ENCODE data around the gene TTC23L. TPM values are rescaled to one million over a fixed set of nuclear protein-coding genes. Genes with fewer than 3 reads are reported as not detected.

The TTC23L gene
- total and polyA plus RNA-seq, 2 of the 8 experiments (the other 6 are each of a cell fraction or from before 2014, with no cell fraction given) = 1.1 to 2.4 TPM

GRCh38 chr5:34929720-34930461, 90.9 kb downstream of the TTC23L start (continued):
- TF ChIP-seq POLR2A (IDR thresholded peaks at IDR 0.05; ENCODE audit: control extremely low read depth in 1 of 2, low read depth in 2 of 2, low read length in 2 of 2) (peak in 1 of 2 experiments; percentile 71; a peak in 2 of 3 replicates), CTCF (IDR thresholded peaks at IDR 0.05; ENCODE audit: control extremely low read depth in 1 of 3, insufficient read depth in 1 of 3, low read depth in 1 of 3, low read length in 3 of 3) (no peak), RBBP5 (IDR thresholded peaks at IDR 0.05; ENCODE audit: borderline replicate concordance, low read depth, low read length) (peak; percentile 86), POLR2AphosphoS5 (IDR thresholded peaks at IDR 0.05; ENCODE audit: low read depth, low read length) (peak; percentile 47; the same call in 1 of the 2 replicates), TBP (IDR thresholded peaks at IDR 0.05; ENCODE audit: low read depth, low read length) (peak; percentile 47), SIN3A (conservative IDR thresholded peaks at IDR 0.05 in 1 of 2, IDR thresholded peaks at IDR 0.05 in 1 of 2; ENCODE audit: low read depth in 1 of 2, low read length in 2 of 2) (peak; percentile 44 to 55; a peak in 2 of 4 replicates)

Data from H1 (cell line).